C4-2B (cell line): Measurements from ENCODE around the gene ARL8B.
"Not testable (repeated sequence)": the region's sequence is repeated elsewhere in the genome, so short reads cannot be mapped to it uniquely, and the experiment has no call there.

Experiments
- CTCF ChIP-seq: fragments of 450-650 bp; conservative IDR thresholded peaks from 2 replicates; pipeline ENCODE4 v1.5.1; 2017; ENCODE audit warnings: mild to moderate bottlenecking
- ZFX ChIP-seq: fragments of 450-650 bp; IDR thresholded peaks from 2 replicates; pipeline ENCODE4 v1.6.1; 2017

GRCh38 chr3:5147152-5147551, 25.1 kb downstream of the ARL8B start:
- not testable (repeated sequence) for TF ChIP-seq CTCF, ZFX
